ENCODE data around the gene SULT1C2. TPM values are rescaled to one million over a fixed set of nuclear protein-coding genes. Genes with fewer than 3 reads are reported as not detected.

The SULT1C2 gene
- total and polyA plus RNA-seq, 2 of the 13 experiments (the other 11 are each of a cell fraction or from before 2014, with no cell fraction given) = 4.0 to 6.2 TPM

DNA sequence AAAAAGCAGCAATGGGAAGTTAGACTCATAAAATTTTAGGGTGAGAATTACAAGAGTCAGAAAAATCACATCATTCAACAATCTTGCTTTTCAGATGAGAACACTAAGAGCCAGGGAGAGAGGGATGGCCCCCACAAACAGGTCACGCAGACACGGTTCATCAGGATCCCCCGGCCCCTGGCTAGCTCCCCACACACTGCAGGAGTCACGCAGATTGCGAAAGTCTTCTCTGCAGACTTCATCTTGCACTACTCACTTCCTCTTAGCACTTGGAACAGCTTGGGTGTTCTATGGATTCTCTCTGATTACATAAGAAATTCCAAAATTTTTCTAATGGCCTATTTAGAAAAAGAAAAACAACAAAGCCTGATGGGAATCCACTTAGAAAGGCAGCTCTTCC is 21.6 kb upstream of the SULT1C2 start (continued):
- TF ChIP-seq, protein P1, sequence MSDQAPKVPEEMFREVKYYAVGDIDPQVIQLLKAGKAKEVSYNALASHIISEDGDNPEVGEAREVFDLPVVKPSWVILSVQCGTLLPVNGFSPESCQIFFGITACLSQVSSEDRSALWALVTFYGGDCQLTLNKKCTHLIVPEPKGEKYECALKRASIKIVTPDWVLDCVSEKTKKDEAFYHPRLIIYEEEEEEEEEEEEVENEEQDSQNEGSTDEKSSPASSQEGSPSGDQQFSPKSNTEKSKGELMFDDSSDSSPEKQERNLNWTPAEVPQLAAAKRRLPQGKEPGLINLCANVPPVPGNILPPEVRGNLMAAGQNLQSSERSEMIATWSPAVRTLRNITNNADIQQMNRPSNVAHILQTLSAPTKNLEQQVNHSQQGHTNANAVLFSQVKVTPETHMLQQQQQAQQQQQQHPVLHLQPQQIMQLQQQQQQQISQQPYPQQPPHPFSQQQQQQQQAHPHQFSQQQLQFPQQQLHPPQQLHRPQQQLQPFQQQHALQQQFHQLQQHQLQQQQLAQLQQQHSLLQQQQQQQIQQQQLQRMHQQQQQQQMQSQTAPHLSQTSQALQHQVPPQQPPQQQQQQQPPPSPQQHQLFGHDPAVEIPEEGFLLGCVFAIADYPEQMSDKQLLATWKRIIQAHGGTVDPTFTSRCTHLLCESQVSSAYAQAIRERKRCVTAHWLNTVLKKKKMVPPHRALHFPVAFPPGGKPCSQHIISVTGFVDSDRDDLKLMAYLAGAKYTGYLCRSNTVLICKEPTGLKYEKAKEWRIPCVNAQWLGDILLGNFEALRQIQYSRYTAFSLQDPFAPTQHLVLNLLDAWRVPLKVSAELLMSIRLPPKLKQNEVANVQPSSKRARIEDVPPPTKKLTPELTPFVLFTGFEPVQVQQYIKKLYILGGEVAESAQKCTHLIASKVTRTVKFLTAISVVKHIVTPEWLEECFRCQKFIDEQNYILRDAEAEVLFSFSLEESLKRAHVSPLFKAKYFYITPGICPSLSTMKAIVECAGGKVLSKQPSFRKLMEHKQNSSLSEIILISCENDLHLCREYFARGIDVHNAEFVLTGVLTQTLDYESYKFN (CRISPR knock-in tag; conservative IDR thresholded peaks at IDR 0.05) = peak; percentile 26; the same call in 1 of the 2 replicates
- TF ChIP-seq NFYC (CRISPR knock-in tag; IDR thresholded peaks at IDR 0.05) (no peak), ZNF317 (CRISPR knock-in tag; IDR thresholded peaks at IDR 0.05) (peak; percentile 96), FOSL2 (CRISPR knock-in tag; IDR thresholded peaks at IDR 0.05) (peak; percentile 50; the same call in 1 of the 2 replicates), GATAD2A (CRISPR knock-in tag; IDR thresholded peaks at IDR 0.05) (peak; percentile 86), GABPB1 (CRISPR knock-in tag; IDR thresholded peaks at IDR 0.05) (peak; percentile 43; the same call in 1 of the 2 replicates), YEATS2 (CRISPR knock-in tag; IDR thresholded peaks at IDR 0.05; ENCODE audit: borderline replicate concordance) (no peak), HNRNPLL (IDR thresholded peaks at IDR 0.05; ENCODE audit: low read depth, low read length, poor library complexity, severe bottlenecking) (no peak), SSRP1 (CRISPR knock-in tag; IDR thresholded peaks at IDR 0.05) (no peak), KLF11 (CRISPR knock-in tag; IDR thresholded peaks at IDR 0.05) (no peak), ZFP1 (CRISPR knock-in tag; IDR thresholded peaks at IDR 0.05) (no peak), ARHGAP35 (CRISPR knock-in tag; IDR thresholded peaks at IDR 0.05; ENCODE audit: borderline replicate concordance) (no peak)
- TF ChIP-seq, protein P2, sequence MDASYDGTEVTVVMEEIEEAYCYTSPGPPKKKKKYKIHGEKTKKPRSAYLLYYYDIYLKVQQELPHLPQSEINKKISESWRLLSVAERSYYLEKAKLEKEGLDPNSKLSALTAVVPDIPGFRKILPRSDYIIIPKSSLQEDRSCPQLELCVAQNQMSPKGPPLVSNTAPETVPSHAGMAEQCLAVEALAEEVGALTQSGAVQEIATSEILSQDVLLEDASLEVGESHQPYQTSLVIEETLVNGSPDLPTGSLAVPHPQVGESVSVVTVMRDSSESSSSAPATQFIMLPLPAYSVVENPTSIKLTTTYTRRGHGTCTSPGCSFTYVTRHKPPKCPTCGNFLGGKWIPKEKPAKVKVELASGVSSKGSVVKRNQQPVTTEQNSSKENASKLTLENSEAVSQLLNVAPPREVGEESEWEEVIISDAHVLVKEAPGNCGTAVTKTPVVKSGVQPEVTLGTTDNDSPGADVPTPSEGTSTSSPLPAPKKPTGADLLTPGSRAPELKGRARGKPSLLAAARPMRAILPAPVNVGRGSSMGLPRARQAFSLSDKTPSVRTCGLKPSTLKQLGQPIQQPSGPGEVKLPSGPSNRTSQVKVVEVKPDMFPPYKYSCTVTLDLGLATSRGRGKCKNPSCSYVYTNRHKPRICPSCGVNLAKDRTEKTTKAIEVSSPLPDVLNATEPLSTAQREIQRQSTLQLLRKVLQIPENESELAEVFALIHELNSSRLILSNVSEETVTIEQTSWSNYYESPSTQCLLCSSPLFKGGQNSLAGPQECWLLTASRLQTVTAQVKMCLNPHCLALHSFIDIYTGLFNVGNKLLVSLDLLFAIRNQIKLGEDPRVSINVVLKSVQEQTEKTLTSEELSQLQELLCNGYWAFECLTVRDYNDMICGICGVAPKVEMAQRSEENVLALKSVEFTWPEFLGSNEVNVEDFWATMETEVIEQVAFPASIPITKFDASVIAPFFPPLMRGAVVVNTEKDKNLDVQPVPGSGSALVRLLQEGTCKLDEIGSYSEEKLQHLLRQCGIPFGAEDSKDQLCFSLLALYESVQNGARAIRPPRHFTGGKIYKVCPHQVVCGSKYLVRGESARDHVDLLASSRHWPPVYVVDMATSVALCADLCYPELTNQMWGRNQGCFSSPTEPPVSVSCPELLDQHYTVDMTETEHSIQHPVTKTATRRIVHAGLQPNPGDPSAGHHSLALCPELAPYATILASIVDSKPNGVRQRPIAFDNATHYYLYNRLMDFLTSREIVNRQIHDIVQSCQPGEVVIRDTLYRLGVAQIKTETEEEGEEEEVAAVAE (CRISPR knock-in tag; IDR thresholded peaks at IDR 0.05; ENCODE audit: borderline replicate concordance) = no peak
- TF ChIP-seq, protein P3, sequence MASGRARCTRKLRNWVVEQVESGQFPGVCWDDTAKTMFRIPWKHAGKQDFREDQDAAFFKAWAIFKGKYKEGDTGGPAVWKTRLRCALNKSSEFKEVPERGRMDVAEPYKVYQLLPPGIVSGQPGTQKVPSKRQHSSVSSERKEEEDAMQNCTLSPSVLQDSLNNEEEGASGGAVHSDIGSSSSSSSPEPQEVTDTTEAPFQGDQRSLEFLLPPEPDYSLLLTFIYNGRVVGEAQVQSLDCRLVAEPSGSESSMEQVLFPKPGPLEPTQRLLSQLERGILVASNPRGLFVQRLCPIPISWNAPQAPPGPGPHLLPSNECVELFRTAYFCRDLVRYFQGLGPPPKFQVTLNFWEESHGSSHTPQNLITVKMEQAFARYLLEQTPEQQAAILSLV (CRISPR knock-in tag; IDR thresholded peaks at IDR 0.05; ENCODE audit: borderline replicate concordance) = no peak
- TF ChIP-seq, protein P4, sequence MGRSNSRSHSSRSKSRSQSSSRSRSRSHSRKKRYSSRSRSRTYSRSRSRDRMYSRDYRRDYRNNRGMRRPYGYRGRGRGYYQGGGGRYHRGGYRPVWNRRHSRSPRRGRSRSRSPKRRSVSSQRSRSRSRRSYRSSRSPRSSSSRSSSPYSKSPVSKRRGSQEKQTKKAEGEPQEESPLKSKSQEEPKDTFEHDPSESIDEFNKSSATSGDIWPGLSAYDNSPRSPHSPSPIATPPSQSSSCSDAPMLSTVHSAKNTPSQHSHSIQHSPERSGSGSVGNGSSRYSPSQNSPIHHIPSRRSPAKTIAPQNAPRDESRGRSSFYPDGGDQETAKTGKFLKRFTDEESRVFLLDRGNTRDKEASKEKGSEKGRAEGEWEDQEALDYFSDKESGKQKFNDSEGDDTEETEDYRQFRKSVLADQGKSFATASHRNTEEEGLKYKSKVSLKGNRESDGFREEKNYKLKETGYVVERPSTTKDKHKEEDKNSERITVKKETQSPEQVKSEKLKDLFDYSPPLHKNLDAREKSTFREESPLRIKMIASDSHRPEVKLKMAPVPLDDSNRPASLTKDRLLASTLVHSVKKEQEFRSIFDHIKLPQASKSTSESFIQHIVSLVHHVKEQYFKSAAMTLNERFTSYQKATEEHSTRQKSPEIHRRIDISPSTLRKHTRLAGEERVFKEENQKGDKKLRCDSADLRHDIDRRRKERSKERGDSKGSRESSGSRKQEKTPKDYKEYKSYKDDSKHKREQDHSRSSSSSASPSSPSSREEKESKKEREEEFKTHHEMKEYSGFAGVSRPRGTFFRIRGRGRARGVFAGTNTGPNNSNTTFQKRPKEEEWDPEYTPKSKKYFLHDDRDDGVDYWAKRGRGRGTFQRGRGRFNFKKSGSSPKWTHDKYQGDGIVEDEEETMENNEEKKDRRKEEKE (IDR thresholded peaks at IDR 0.05) = no peak
- TF ChIP-seq, protein P5, sequence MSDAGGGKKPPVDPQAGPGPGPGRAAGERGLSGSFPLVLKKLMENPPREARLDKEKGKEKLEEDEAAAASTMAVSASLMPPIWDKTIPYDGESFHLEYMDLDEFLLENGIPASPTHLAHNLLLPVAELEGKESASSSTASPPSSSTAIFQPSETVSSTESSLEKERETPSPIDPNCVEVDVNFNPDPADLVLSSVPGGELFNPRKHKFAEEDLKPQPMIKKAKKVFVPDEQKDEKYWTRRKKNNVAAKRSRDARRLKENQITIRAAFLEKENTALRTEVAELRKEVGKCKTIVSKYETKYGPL (CRISPR knock-in tag; IDR thresholded peaks at IDR 0.05) = no peak
